ENCODE measurements around the gene PIK3R5.

Gene PIK3R5

GRCh38 chr17:8965394-8966168 is at the start of gene PIK3R5:
Gene PIK3R5 (minus strand): TSS chr17:8965707. CDS start chr17:8911494, 54,213 bp downstream.
- TF ChIP-seq CTCF (IDR thresholded peaks at IDR 0.05): no peak

- no peak for TF ChIP-seq CTCF (IDR thresholded peaks at IDR 0.05)
Measured at GRCh38 chr17:9011001-9011400, 45.5 kb upstream of the PIK3R5 start.

GRCh38 chr17:9009737-9010136 is 44.2 kb upstream of the PIK3R5 start:
- no peak for TF ChIP-seq CTCF (IDR thresholded peaks at IDR 0.05)

- no peak for TF ChIP-seq CTCF (IDR thresholded peaks at IDR 0.05)
Measured at GRCh38 chr17:9009096-9009495, 43.6 kb upstream of the PIK3R5 start.

- no peak for TF ChIP-seq CTCF (IDR thresholded peaks at IDR 0.05)
Measured at GRCh38 chr17:9007052-9007714, 41.7 kb upstream of the PIK3R5 start.

GRCh38 chr17:9006175-9006767 is 40.8 kb upstream of the PIK3R5 start:
- TF ChIP-seq CTCF (IDR thresholded peaks at IDR 0.05): no peak

GRCh38 chr17:9004961-9005285 is 39.4 kb upstream of the PIK3R5 start:
- TF ChIP-seq CTCF (IDR thresholded peaks at IDR 0.05): no peak

Measured in LNCAP (cell line).